H9 (cell line): ENCODE data around the gene TFDP1. TPM values are rescaled to one million over a fixed set of nuclear protein-coding genes. Genes with fewer than 3 reads are reported as not detected.

Source experiments
- DNase-seq: peaks from one replicate; pipeline ENCODE4 v3.0.0-alpha.2; 2017
- H2AFZ ChIP-seq: one replicate; pipeline ENCODE4 v1.6.1; 2013; ENCODE audit warnings: mild to moderate bottlenecking, low read length, control low read depth, moderate library complexity
- H2AK5ac ChIP-seq: 2 replicates; pipeline ENCODE4 v1.6.1; 2013; ENCODE audit warnings: low read length, control low read depth, mixed read lengths; ENCODE audit not compliant: insufficient read length
- H2BK120ac ChIP-seq: one replicate; pipeline ENCODE4 v1.6.1; 2013; ENCODE audit warnings: low read depth, mild to moderate bottlenecking, low read length, control low read depth, inconsistent platforms; ENCODE audit not compliant: poor library complexity, severe bottlenecking
- H2BK12ac ChIP-seq: 2 replicates; pipeline ENCODE4 v1.6.1; 2013; ENCODE audit warnings: low read length, control low read depth, mixed read lengths, low read depth; ENCODE audit not compliant: insufficient read length
- H2BK15ac ChIP-seq: 2 replicates; pipeline ENCODE4 v1.6.1; 2013; ENCODE audit warnings: low read depth, low read length, control low read depth
- H2BK20ac ChIP-seq: one replicate; pipeline ENCODE4 v1.6.1; 2013; ENCODE audit warnings: low read depth, mild to moderate bottlenecking, low read length, control low read depth, inconsistent platforms; ENCODE audit not compliant: poor library complexity, severe bottlenecking
- H2BK5ac ChIP-seq: 2 replicates; pipeline ENCODE4 v1.6.1; 2013; ENCODE audit warnings: low read length, control low read depth, mixed read lengths; ENCODE audit not compliant: insufficient read length
- H3K14ac ChIP-seq: 2 replicates; pipeline ENCODE4 v1.6.1; 2013; ENCODE audit warnings: low read length, control low read depth; ENCODE audit not compliant: insufficient read depth
- H3K18ac ChIP-seq: 2 replicates; pipeline ENCODE4 v1.6.1; 2013; ENCODE audit warnings: low read depth, mild to moderate bottlenecking, mixed read lengths, low read length, control low read depth; ENCODE audit not compliant: insufficient read length
- H3K23ac ChIP-seq: 2 replicates; pipeline ENCODE4 v1.6.1; 2013; ENCODE audit warnings: low read length, control low read depth, mixed read lengths, low read depth; ENCODE audit not compliant: insufficient read length
- H3K23me2 ChIP-seq: 2 replicates; pipeline ENCODE4 v1.6.1; 2013; ENCODE audit warnings: low read depth, mild to moderate bottlenecking, mixed read lengths, low read length, control low read depth; ENCODE audit not compliant: insufficient read length, poor library complexity, severe bottlenecking
- H3K27ac ChIP-seq: 2 replicates; pipeline ENCODE4 v1.5.1; 2013; ENCODE audit warnings: low read length, control low read depth, mixed read lengths, low read depth; ENCODE audit not compliant: insufficient read length
- H3K27me3 ChIP-seq: 2 replicates; pipeline ENCODE4 v1.6.1; 2013; ENCODE audit warnings: low read length, control low read depth, inconsistent platforms; ENCODE audit not compliant: insufficient read depth
- H3K4ac ChIP-seq: 2 replicates; pipeline ENCODE4 v1.6.1; 2013; ENCODE audit warnings: low read depth, mild to moderate bottlenecking, control low read depth, inconsistent platforms, low read length, moderate library complexity
- H3K4me1 ChIP-seq: 2 replicates; pipeline ENCODE4 v1.6.1; 2013; ENCODE audit warnings: low read length, control low read depth, inconsistent platforms; ENCODE audit not compliant: insufficient read depth
- H3K4me2 ChIP-seq: 2 replicates; pipeline ENCODE4 v1.6.1; 2013; ENCODE audit warnings: low read length, control low read depth, mixed read lengths; ENCODE audit not compliant: insufficient read length, insufficient read depth
- H3K56ac ChIP-seq: 2 replicates; pipeline ENCODE4 v1.6.1; 2013; ENCODE audit warnings: low read depth, mild to moderate bottlenecking, mixed read lengths, low read length, control low read depth; ENCODE audit not compliant: insufficient read length
- H3K79me1 ChIP-seq: 2 replicates; pipeline ENCODE4 v1.6.1; 2013; ENCODE audit warnings: low read depth, mild to moderate bottlenecking, moderate library complexity, low read length, control low read depth, inconsistent platforms; ENCODE audit not compliant: insufficient read depth, poor library complexity, severe bottlenecking
- H3K79me2 ChIP-seq: 2 replicates; pipeline ENCODE4 v1.6.1; 2013; ENCODE audit warnings: low read length, control low read depth, inconsistent platforms; ENCODE audit not compliant: insufficient read depth
- H3K9ac ChIP-seq: 2 replicates; pipeline ENCODE4 v1.6.1; 2013; ENCODE audit warnings: low read length, control low read depth, mixed read lengths; ENCODE audit not compliant: insufficient read length; ENCODE audit errors: extremely low read depth
- H3K9me3 ChIP-seq: one replicate; pipeline ENCODE4 v1.6.1; 2013; ENCODE audit warnings: low read depth, low read length, inconsistent platforms; ENCODE audit not compliant: control insufficient read depth
- H3T11ph ChIP-seq: one replicate; pipeline ENCODE4 v1.6.1; 2013; ENCODE audit warnings: mild to moderate bottlenecking, low read length, control low read depth, inconsistent platforms
- H4K20me1 ChIP-seq: one replicate; pipeline ENCODE4 v1.6.1; 2013; ENCODE audit not compliant: control insufficient read depth, insufficient read length, insufficient read depth
- H4K5ac ChIP-seq: 2 replicates; pipeline ENCODE4 v1.6.1; 2013; ENCODE audit warnings: low read depth, mild to moderate bottlenecking, mixed read lengths, low read length, control low read depth; ENCODE audit not compliant: insufficient read length
- H4K8ac ChIP-seq: replicated peaks from 2 replicates; pipeline ENCODE4 v1.6.1; 2013; ENCODE audit warnings: low read length, control low read depth, mixed read lengths, low read depth; ENCODE audit not compliant: insufficient read length
- H4K91ac ChIP-seq: 2 replicates; pipeline ENCODE4 v1.6.1; 2013; ENCODE audit warnings: low read depth, mild to moderate bottlenecking, moderate library complexity, mixed read lengths, low read length, control low read depth; ENCODE audit not compliant: insufficient read length
- H3K27ac Mint-ChIP-seq, 3 experiments: 2 replicates in 2 of 3; 3 replicates in 1 of 3; pipeline ENCODE4 v1.8.0; 2020 to 2021; ENCODE audit warnings: mixed read lengths in 3 of 3, mild to moderate bottlenecking in 1 of 3, moderate library complexity in 1 of 3
- H3K27me3 Mint-ChIP-seq: 2 replicates; pipeline ENCODE4 v1.8.0; 2021; ENCODE audit warnings: low read depth, mild to moderate bottlenecking, moderate library complexity, mixed read lengths
- H3K36me3 Mint-ChIP-seq, 3 experiments: 2 replicates in 2 of 3; 3 replicates in 1 of 3; pipeline ENCODE4 v1.8.0; 2020 to 2021; ENCODE audit warnings: low read depth in 3 of 3, mixed read lengths in 3 of 3; ENCODE audit not compliant: insufficient read depth in 1 of 3
- H3K4me1 Mint-ChIP-seq, 2 experiments: 2 replicates each; pipeline ENCODE4 v1.8.0; 2020; ENCODE audit warnings: mixed read lengths in 2 of 2
- H3K4me3 Mint-ChIP-seq, 2 experiments: 2 replicates in 1 of 2; 3 replicates in 1 of 2; pipeline ENCODE4 v1.8.0; 2020 to 2021; ENCODE audit warnings: mild to moderate bottlenecking in 2 of 2, mixed read lengths in 2 of 2, moderate library complexity in 1 of 2
- H3K9me3 Mint-ChIP-seq, 2 experiments: 2 replicates in 1 of 2; 3 replicates in 1 of 2; pipeline ENCODE4 v1.8.0; 2020; ENCODE audit warnings: mild to moderate bottlenecking in 2 of 2, mixed read lengths in 2 of 2, moderate library complexity in 1 of 2
- WGBS: extraction: QIAGEN DNeasy Blood & Tissue Kit; methylation state at CpG from one replicate; pipeline ENCODE4 v1.1.7; 2013; ENCODE audit warnings: missing lambda C conversion rate, low lambda C conversion rate, mixed read lengths; ENCODE audit not compliant: insufficient read length; ENCODE audit errors: extremely low coverage; 5-methylcytosine and 5-hydroxymethylcytosine counted together
- total RNA-seq: library from RNA; stranded (reverse); gene quantifications from 2 replicates; pipeline ENCODE4 v1.2.1, GENCODE V29; 2021
- TF ChIP-seq, protein P1 (sequence below): fragments of 200-600 bp; sonication (generic); conservative IDR thresholded peaks from 3 replicates; pipeline ENCODE4 v1.8.0; 2021; ENCODE audit warnings: antibody characterized with exemption, mild to moderate bottlenecking

The TFDP1 gene
- total RNA-seq, 1 experiment from 2014 or later = 111 TPM

GRCh38 chr13:113535381-113535781 lies 49.2 kb upstream of the TFDP1 start:
- H3K36me3 Mint-ChIP-seq = peaks cover 15 to 35% (median 27%) of the 10 kb centered on the region in 3 experiments; a peak in 6 of 7 replicates
- no peak overlapping the region for H3K9ac ChIP-seq
- no peak overlapping the region for H3K27ac Mint-ChIP-seq
- no peaks in the 10 kb centered on the region for H3K23me2 ChIP-seq
- H3K4ac ChIP-seq = no peak overlapping the region
- H2BK120ac ChIP-seq = no peak overlapping the region
- no peaks in the 10 kb centered on the region for H3K9me3 ChIP-seq
- H2AK5ac ChIP-seq = no peak overlapping the region
- H2BK12ac ChIP-seq = no peak overlapping the region
- no peak overlapping the region for H3K27ac ChIP-seq
- no peak overlapping the region for H3K23ac ChIP-seq
- no peaks in the 10 kb centered on the region for H3K4me1 Mint-ChIP-seq
- H3K14ac ChIP-seq = no peak overlapping the region
- no peak overlapping the region for H4K8ac ChIP-seq
- H3K79me1 ChIP-seq = no peaks in the 10 kb centered on the region
- H2BK20ac ChIP-seq = no peak overlapping the region
- no peak overlapping the region; a peak in 1 of 5 replicates for H3K4me3 Mint-ChIP-seq
- no peak overlapping the region for H3K4me2 ChIP-seq
- H3K56ac ChIP-seq = no peak overlapping the region
- H2BK5ac ChIP-seq = no peak overlapping the region
- H4K5ac ChIP-seq = no peak overlapping the region
- no CpG with 5 or more reads among the region's 13 CpGs for whole genome bisulfite sequencing
- H3K18ac ChIP-seq = no peak overlapping the region
- no peak overlapping the region for H4K91ac ChIP-seq
- 0 out of 2 replicates have a peak, but pooled peaks cover 1% of the 10 kb centered on the region for H3K79me2 ChIP-seq
- no peaks in the 10 kb centered on the region for H3K27me3 ChIP-seq
- no peak overlapping the region for H2AFZ ChIP-seq
- H4K20me1 ChIP-seq = peaks cover 2% of the 10 kb centered on the region
- H3K9me3 Mint-ChIP-seq = no peaks in the 10 kb centered on the region
- no peaks in the 10 kb centered on the region for H3K4me1 ChIP-seq
- TF ChIP-seq, protein P1, sequence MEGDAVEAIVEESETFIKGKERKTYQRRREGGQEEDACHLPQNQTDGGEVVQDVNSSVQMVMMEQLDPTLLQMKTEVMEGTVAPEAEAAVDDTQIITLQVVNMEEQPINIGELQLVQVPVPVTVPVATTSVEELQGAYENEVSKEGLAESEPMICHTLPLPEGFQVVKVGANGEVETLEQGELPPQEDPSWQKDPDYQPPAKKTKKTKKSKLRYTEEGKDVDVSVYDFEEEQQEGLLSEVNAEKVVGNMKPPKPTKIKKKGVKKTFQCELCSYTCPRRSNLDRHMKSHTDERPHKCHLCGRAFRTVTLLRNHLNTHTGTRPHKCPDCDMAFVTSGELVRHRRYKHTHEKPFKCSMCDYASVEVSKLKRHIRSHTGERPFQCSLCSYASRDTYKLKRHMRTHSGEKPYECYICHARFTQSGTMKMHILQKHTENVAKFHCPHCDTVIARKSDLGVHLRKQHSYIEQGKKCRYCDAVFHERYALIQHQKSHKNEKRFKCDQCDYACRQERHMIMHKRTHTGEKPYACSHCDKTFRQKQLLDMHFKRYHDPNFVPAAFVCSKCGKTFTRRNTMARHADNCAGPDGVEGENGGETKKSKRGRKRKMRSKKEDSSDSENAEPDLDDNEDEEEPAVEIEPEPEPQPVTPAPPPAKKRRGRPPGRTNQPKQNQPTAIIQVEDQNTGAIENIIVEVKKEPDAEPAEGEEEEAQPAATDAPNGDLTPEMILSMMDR = no peak
- peak; percentile 11 for DNase-seq
- no peak overlapping the region for H3T11ph ChIP-seq
- no peak overlapping the region for H2BK15ac ChIP-seq
- H3K27me3 Mint-ChIP-seq = no peaks in the 10 kb centered on the region
